SK-N-SH treated with all-trans-retinoic acid at 6 μM for 48 hours (cell line): ENCODE data around the gene CHST9.

Experiments
- ATAC-seq: fragments of 200-7000 bp; cut with Tn5 transposase; 3 replicates; pipeline ENCODE4 v1.9.1; 2020; ENCODE audit warnings: mild to moderate bottlenecking, moderate library complexity
- ARNTL ChIP-seq: fragments of 450-650 bp; formaldehyde crosslinking; IDR thresholded peaks from 2 replicates; pipeline ENCODE4 v1.5.0; 2020; ENCODE audit warnings: low read depth, mild to moderate bottlenecking, moderate library complexity, borderline replicate concordance
- BACH2 ChIP-seq: fragments of 250-450 bp; sonication (Bioruptor Pico); IDR thresholded peaks from 2 replicates; pipeline ENCODE4 v1.9.0; 2021; ENCODE audit warnings: mild to moderate bottlenecking, borderline replicate concordance
- ESRRG ChIP-seq: fragments of 250-450 bp; sonication (Bioruptor Pico); IDR thresholded peaks from 2 replicates; pipeline ENCODE4 v1.6.1; 2021; ENCODE audit warnings: mild to moderate bottlenecking
- GLIS3 ChIP-seq: fragments of 250-450 bp; sonication (Bioruptor Pico); IDR thresholded peaks from 2 replicates; pipeline ENCODE4 v1.5.0; 2020; ENCODE audit warnings: mild to moderate bottlenecking, moderate library complexity
- ISL1 ChIP-seq: fragments of 250-450 bp; sonication (Bioruptor Pico); IDR thresholded peaks from 2 replicates; pipeline ENCODE4 v2.1.2; 2022; ENCODE audit warnings: mild to moderate bottlenecking, moderate library complexity
- OSR1 ChIP-seq: fragments of 250-450 bp; sonication (Bioruptor Pico); IDR thresholded peaks from 2 replicates; pipeline ENCODE4 v1.8.0; 2022; ENCODE audit warnings: moderate library complexity, mild to moderate bottlenecking, inconsistent platforms
- PATZ1 ChIP-seq: fragments of 250-450 bp; sonication (Bioruptor Pico); IDR thresholded peaks from 2 replicates; pipeline ENCODE4 v1.8.0; 2020; ENCODE audit warnings: mild to moderate bottlenecking, moderate library complexity, borderline replicate concordance
- POU6F1 ChIP-seq: fragments of 250-450 bp; sonication (Bioruptor Pico); IDR thresholded peaks from 2 replicates; pipeline ENCODE4 v1.8.0; 2021; ENCODE audit warnings: low read depth, mild to moderate bottlenecking, moderate library complexity, borderline replicate concordance
- PPARA ChIP-seq: fragments of 250-450 bp; sonication (Bioruptor Pico); IDR thresholded peaks from 2 replicates; pipeline ENCODE4 v1.5.0; 2020; ENCODE audit warnings: mild to moderate bottlenecking, borderline replicate concordance
- RARB ChIP-seq: fragments of 250-450 bp; sonication (Bioruptor Pico); IDR thresholded peaks from 2 replicates; pipeline ENCODE4 v1.8.0; 2021; ENCODE audit warnings: mild to moderate bottlenecking, moderate library complexity
- SNAI2 ChIP-seq: fragments of 250-450 bp; sonication (Bioruptor Pico); IDR thresholded peaks from 2 replicates; pipeline ENCODE4 v1.5.0; 2020; ENCODE audit warnings: mild to moderate bottlenecking, moderate library complexity
- TCF4 ChIP-seq: fragments of 250-450 bp; sonication (Bioruptor Pico); IDR thresholded peaks from 2 replicates; pipeline ENCODE4 v1.8.0; 2021; ENCODE audit warnings: mild to moderate bottlenecking, moderate library complexity, borderline replicate concordance
- TOX ChIP-seq: fragments of 250-450 bp; sonication (Bioruptor Pico); IDR thresholded peaks from 2 replicates; pipeline ENCODE4 v1.8.0; 2021; ENCODE audit warnings: mild to moderate bottlenecking, moderate library complexity, borderline replicate concordance
- ZC3H10 ChIP-seq: fragments of 250-450 bp; sonication (Bioruptor Pico); IDR thresholded peaks from 2 replicates; pipeline ENCODE4 v1.5.1; 2021; ENCODE audit warnings: mild to moderate bottlenecking, moderate library complexity
- ZFP3 ChIP-seq: fragments of 250-450 bp; sonication (Bioruptor Pico); IDR thresholded peaks from 2 replicates; pipeline ENCODE4 v1.5.0; 2020; ENCODE audit warnings: mild to moderate bottlenecking, moderate library complexity
- ZNF565 ChIP-seq: fragments of 450-650 bp; formaldehyde crosslinking; conservative IDR thresholded peaks from 2 replicates; pipeline ENCODE4 v1.5.0; 2020; ENCODE audit warnings: low read depth, mild to moderate bottlenecking, moderate library complexity
- ZNF70 ChIP-seq: fragments of 450-650 bp; formaldehyde crosslinking; IDR thresholded peaks from 2 replicates; pipeline ENCODE4 v1.5.0; 2020; ENCODE audit warnings: mild to moderate bottlenecking, moderate library complexity
- ZNF8 ChIP-seq: fragments of 450-650 bp; formaldehyde crosslinking; IDR thresholded peaks from 2 replicates; pipeline ENCODE4 v1.5.0; 2020; ENCODE audit warnings: mild to moderate bottlenecking, moderate library complexity
- TF ChIP-seq, protein P1 (sequence below): fragments of 250-450 bp; sonication (Bioruptor Pico); IDR thresholded peaks from 2 replicates; pipeline ENCODE4 v1.5.1; 2021; ENCODE audit warnings: mild to moderate bottlenecking, moderate library complexity
- TF ChIP-seq, protein P2 (sequence below): fragments of 250-450 bp; sonication (Bioruptor Pico); IDR thresholded peaks from 2 replicates; pipeline ENCODE4 v1.5.1; 2020; ENCODE audit warnings: low read depth, mild to moderate bottlenecking, moderate library complexity
- TF ChIP-seq, protein P3 (sequence below): fragments of 250-450 bp; sonication (Bioruptor Pico); IDR thresholded peaks from 2 replicates; pipeline ENCODE4 v1.5.0; 2020; ENCODE audit warnings: mild to moderate bottlenecking, moderate library complexity

The CHST9 gene

GRCh38 chr18:26868968-26869586 lies 316.0 kb downstream of the CHST9 start:
- TF ChIP-seq ZC3H10 (CRISPR knock-in tag), result no peak
- TF ChIP-seq ZFP3 (CRISPR knock-in tag), result no peak
- TF ChIP-seq, protein P1, sequence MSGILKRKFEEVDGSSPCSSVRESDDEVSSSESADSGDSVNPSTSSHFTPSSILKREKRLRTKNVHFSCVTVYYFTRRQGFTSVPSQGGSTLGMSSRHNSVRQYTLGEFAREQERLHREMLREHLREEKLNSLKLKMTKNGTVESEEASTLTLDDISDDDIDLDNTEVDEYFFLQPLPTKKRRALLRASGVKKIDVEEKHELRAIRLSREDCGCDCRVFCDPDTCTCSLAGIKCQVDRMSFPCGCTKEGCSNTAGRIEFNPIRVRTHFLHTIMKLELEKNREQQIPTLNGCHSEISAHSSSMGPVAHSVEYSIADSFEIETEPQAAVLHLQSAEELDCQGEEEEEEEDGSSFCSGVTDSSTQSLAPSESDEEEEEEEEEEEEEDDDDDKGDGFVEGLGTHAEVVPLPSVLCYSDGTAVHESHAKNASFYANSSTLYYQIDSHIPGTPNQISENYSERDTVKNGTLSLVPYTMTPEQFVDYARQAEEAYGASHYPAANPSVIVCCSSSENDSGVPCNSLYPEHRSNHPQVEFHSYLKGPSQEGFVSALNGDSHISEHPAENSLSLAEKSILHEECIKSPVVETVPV (CRISPR knock-in tag), result no peak
- TF ChIP-seq RARB, result no peak
- TF ChIP-seq ZNF565, result no peak
- TF ChIP-seq, all 23 proteins: peak for 0
- ATAC-seq, result no peak

- TF ChIP-seq TOX (CRISPR knock-in tag), result no peak
- TF ChIP-seq RARB, result no peak
- TF ChIP-seq GLIS3, result no peak
- no peak for ATAC-seq
Observed at GRCh38 chr18:26867471-26867870, 317.6 kb downstream of the CHST9 start.

DNA sequence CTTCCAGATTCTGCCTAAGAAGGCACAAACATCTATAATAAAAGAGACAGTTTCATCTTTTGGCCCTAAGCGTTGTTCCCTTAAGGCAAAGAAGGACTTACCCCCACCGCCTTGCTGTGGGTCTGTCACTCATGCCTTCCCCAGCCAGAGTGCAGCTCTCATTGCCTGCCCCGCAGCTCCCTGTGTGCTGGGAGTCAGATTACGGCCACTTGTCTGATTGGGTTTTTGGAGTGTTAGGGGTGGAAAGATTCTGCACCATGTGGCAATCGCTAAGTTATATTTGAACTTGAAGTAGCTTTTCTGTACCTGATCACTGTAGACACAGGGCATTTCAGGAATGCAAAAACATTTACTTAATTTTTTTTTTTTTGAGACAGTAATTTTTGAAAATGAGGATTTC lies 319.6 kb downstream of the CHST9 start, which contains the start of gene AQP4:
Gene AQP4 (minus strand): TSS at position 151 of the 400 bp plus-strand sequence. CDS start 18 bp downstream, at position 133.
- TF ChIP-seq BACH2 (no peak), POU6F1 (CRISPR knock-in tag) (no peak), ZC3H10 (CRISPR knock-in tag) (no peak), ZNF8 (no peak), PATZ1 (no peak), ESRRG (CRISPR knock-in tag) (no peak)
- TF ChIP-seq, protein P2, sequence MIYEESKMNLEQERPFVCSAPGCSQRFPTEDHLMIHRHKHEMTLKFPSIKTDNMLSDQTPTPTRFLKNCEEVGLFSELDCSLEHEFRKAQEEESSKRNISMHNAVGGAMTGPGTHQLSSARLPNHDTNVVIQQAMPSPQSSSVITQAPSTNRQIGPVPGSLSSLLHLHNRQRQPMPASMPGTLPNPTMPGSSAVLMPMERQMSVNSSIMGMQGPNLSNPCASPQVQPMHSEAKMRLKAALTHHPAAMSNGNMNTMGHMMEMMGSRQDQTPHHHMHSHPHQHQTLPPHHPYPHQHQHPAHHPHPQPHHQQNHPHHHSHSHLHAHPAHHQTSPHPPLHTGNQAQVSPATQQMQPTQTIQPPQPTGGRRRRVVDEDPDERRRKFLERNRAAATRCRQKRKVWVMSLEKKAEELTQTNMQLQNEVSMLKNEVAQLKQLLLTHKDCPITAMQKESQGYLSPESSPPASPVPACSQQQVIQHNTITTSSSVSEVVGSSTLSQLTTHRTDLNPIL (CRISPR knock-in tag), result no peak
- TF ChIP-seq, protein P3, sequence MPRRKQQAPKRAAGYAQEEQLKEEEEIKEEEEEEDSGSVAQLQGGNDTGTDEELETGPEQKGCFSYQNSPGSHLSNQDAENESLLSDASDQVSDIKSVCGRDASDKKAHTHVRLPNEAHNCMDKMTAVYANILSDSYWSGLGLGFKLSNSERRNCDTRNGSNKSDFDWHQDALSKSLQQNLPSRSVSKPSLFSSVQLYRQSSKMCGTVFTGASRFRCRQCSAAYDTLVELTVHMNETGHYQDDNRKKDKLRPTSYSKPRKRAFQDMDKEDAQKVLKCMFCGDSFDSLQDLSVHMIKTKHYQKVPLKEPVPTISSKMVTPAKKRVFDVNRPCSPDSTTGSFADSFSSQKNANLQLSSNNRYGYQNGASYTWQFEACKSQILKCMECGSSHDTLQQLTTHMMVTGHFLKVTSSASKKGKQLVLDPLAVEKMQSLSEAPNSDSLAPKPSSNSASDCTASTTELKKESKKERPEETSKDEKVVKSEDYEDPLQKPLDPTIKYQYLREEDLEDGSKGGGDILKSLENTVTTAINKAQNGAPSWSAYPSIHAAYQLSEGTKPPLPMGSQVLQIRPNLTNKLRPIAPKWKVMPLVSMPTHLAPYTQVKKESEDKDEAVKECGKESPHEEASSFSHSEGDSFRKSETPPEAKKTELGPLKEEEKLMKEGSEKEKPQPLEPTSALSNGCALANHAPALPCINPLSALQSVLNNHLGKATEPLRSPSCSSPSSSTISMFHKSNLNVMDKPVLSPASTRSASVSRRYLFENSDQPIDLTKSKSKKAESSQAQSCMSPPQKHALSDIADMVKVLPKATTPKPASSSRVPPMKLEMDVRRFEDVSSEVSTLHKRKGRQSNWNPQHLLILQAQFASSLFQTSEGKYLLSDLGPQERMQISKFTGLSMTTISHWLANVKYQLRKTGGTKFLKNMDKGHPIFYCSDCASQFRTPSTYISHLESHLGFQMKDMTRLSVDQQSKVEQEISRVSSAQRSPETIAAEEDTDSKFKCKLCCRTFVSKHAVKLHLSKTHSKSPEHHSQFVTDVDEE, result no peak
- ATAC-seq, result no peak

DNA sequence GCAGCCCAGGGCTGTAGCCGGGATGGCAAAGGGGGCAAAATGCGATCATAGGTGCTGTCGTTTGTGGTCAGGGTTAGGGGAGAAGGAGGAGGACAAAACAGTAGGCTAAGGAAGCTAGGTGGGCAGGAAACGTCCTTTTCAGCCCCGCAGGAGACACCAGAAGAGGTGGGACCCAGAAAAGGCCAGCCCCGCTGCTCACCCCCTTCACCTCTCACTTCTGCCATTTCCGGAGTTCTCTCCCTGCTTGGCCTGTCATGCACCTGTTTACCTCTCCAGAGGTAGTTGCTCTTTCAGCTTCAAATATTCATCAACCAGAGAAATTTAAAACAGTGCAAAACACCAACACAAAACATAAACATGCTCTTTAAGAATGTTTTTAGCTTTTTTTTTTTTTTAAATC lies 320.4 kb downstream of the CHST9 start:
- no peak for ATAC-seq
- TF ChIP-seq ZNF70 (CRISPR knock-in tag) (no peak), ZFP3 (CRISPR knock-in tag) (no peak), GLIS3 (no peak), TCF4 (no peak), ISL1 (CRISPR knock-in tag) (no peak), PPARA (no peak), RARB (no peak), ZC3H10 (CRISPR knock-in tag) (no peak), TOX (CRISPR knock-in tag) (no peak), SNAI2 (CRISPR knock-in tag) (no peak), ARNTL (CRISPR knock-in tag) (no peak), OSR1 (CRISPR knock-in tag) (no peak)
- TF ChIP-seq, protein P3, result no peak
- TF ChIP-seq, protein P2 (CRISPR knock-in tag), result no peak
- TF ChIP-seq, protein P1 (CRISPR knock-in tag), result no peak
